DND-41 (cell line): ENCODE data around the gene BFSP2.

Experiments used
- ATAC-seq: fragments of 200-7000 bp; cut with Tn5 transposase; 3 replicates; pipeline ENCODE4 v1.9.1; 2021; ENCODE audit warnings: low read depth; ENCODE audit not compliant: insufficient read depth
- DNase-seq: peaks from one replicate; pipeline ENCODE4 v3.0.0-alpha.2; 2020
- H2AFZ ChIP-seq: 2 replicates; pipeline ENCODE4 v1.6.0; 2012; ENCODE audit warnings: low read depth, low read length
- H3K27ac ChIP-seq: 2 replicates; pipeline ENCODE4 v1.5.1; 2012; ENCODE audit warnings: low read length, inconsistent platforms
- H3K27me3 ChIP-seq: fragments of 200-600 bp; sonication (generic); 2 replicates; pipeline ENCODE4 v1.6.0; 2012; ENCODE audit warnings: low read length, mild to moderate bottlenecking, inconsistent platforms; ENCODE audit not compliant: insufficient read depth, poor library complexity
- H3K36me3 ChIP-seq: 2 replicates; pipeline ENCODE4 v1.5.1; 2012; ENCODE audit warnings: low read length, inconsistent platforms; ENCODE audit not compliant: insufficient read depth
- H3K4me1 ChIP-seq: 2 replicates; pipeline ENCODE4 v1.5.1; 2012; ENCODE audit warnings: mild to moderate bottlenecking, low read length; ENCODE audit not compliant: insufficient read depth
- H3K4me2 ChIP-seq: 2 replicates; pipeline ENCODE4 v1.6.0; 2012; ENCODE audit warnings: mild to moderate bottlenecking, moderate library complexity, low read length, inconsistent platforms; ENCODE audit not compliant: insufficient read depth
- H3K4me3 ChIP-seq, 2 experiments: fragments of 200-600 bp in 1 of 2; shearing (Covaris generic) in 1 of 2; 2 replicates each; pipeline ENCODE4 v1.5.1; 2012 to 2016; ENCODE audit warnings: inconsistent platforms in 2 of 2, low read length in 2 of 2, mild to moderate bottlenecking in 2 of 2, low read depth in 1 of 2, moderate library complexity in 1 of 2
- H3K79me2 ChIP-seq: 2 replicates; pipeline ENCODE4 v1.6.0; 2012; ENCODE audit warnings: low read length, inconsistent platforms; ENCODE audit not compliant: insufficient read depth
- H3K9ac ChIP-seq: 2 replicates; pipeline ENCODE4 v1.6.0; 2012; ENCODE audit warnings: low read depth, mild to moderate bottlenecking, inconsistent platforms, low read length, moderate library complexity
- H3K9me3 ChIP-seq: 2 replicates; pipeline ENCODE4 v1.5.1; 2012; ENCODE audit warnings: low read length, moderate library complexity, mild to moderate bottlenecking, inconsistent platforms; ENCODE audit not compliant: insufficient read depth, severe bottlenecking
- H4K20me1 ChIP-seq: 2 replicates; pipeline ENCODE4 v1.6.0; 2012; ENCODE audit warnings: low read length; ENCODE audit not compliant: insufficient read depth
- CTCF ChIP-seq: IDR thresholded peaks from 2 replicates; pipeline ENCODE4 v1.5.1; 2012; ENCODE audit warnings: borderline replicate concordance, low read length, moderate library complexity, mild to moderate bottlenecking; ENCODE audit not compliant: poor library complexity, severe bottlenecking; ENCODE audit errors: extremely low read depth
- EZH2 ChIP-seq: IDR thresholded peaks from 3 replicates; pipeline ENCODE4 v1.6.1; 2012; ENCODE audit warnings: borderline replicate concordance, low read depth, mild to moderate bottlenecking, moderate library complexity, low read length, inconsistent platforms; ENCODE audit not compliant: severe bottlenecking

Gene BFSP2

GRCh38 chr3:133466531-133467386 is 66.9 kb downstream of the BFSP2 start:
- no peaks in the 10 kb centered on the region for H3K36me3 ChIP-seq
- no peaks in the 10 kb centered on the region for H4K20me1 ChIP-seq
- ATAC-seq (no peak), DNase-seq (no peak)
- H2AFZ ChIP-seq: no peak overlapping the region
- H3K27me3 ChIP-seq: peaks cover 4% of the 10 kb centered on the region
- H3K4me1 ChIP-seq: no peaks in the 10 kb centered on the region
- no peak overlapping the region for H3K4me3 ChIP-seq
- TF ChIP-seq CTCF (no peak), EZH2 (no peak)
- no peaks in the 10 kb centered on the region for H3K9me3 ChIP-seq
- H3K9ac ChIP-seq: no peak overlapping the region
- H3K79me2 ChIP-seq: no peaks in the 10 kb centered on the region
- H3K27ac ChIP-seq: no peak overlapping the region
- no peak overlapping the region for H3K4me2 ChIP-seq

- no peaks in the 10 kb centered on the region for H4K20me1 ChIP-seq
- H3K27me3 ChIP-seq: peaks cover 4% of the 10 kb centered on the region
- no peaks in the 10 kb centered on the region for H3K79me2 ChIP-seq
- no peak for TF ChIP-seq EZH2
- no peak for TF ChIP-seq CTCF
- H3K4me1 ChIP-seq: no peaks in the 10 kb centered on the region
- DNase-seq (no peak), ATAC-seq (no peak)
- no peaks in the 10 kb centered on the region for H3K9me3 ChIP-seq
- H3K36me3 ChIP-seq: no peaks in the 10 kb centered on the region
- H3K4me3 ChIP-seq: no peak overlapping the region
- H3K27ac ChIP-seq: no peak overlapping the region
- no peak overlapping the region for H2AFZ ChIP-seq
- H3K4me2 ChIP-seq: no peak overlapping the region
- H3K9ac ChIP-seq: no peak overlapping the region
These were observed 67.9 kb downstream of the BFSP2 start for GRCh38 chr3:133467780-133468179.

- no peaks in the 10 kb centered on the region for H3K9me3 ChIP-seq
- no peak for TF ChIP-seq CTCF
- TF ChIP-seq EZH2: no peak
- peaks cover 4% of the 10 kb centered on the region for H3K27me3 ChIP-seq
- no peak overlapping the region for H3K4me3 ChIP-seq
- ATAC-seq (no peak), DNase-seq (no peak)
- no peaks in the 10 kb centered on the region for H3K36me3 ChIP-seq
- no peaks in the 10 kb centered on the region for H3K79me2 ChIP-seq
- no peak overlapping the region for H3K27ac ChIP-seq
- H3K9ac ChIP-seq: no peak overlapping the region
- no peak overlapping the region for H3K4me2 ChIP-seq
- no peak overlapping the region for H2AFZ ChIP-seq
- no peaks in the 10 kb centered on the region for H4K20me1 ChIP-seq
- H3K4me1 ChIP-seq: no peaks in the 10 kb centered on the region
These were observed 68.4 kb downstream of the BFSP2 start for GRCh38 chr3:133468251-133468721.
